HepG2 (cell line): Measurements from ENCODE around the gene LYPD3. TPM values are rescaled to one million over a fixed set of nuclear protein-coding genes. Genes with fewer than 3 reads are reported as not detected.

Source experiments
- ESRRA ChIP-seq: sonication (generic); formaldehyde crosslinking; IDR thresholded peaks from 2 replicates; pipeline ENCODE4 v1.5.1; 2020; ENCODE audit warnings: mild to moderate bottlenecking, low read depth, missing genetic modification reagents
- GTF3A ChIP-seq: sonication (generic); formaldehyde crosslinking; conservative IDR thresholded peaks from 2 replicates; pipeline ENCODE4 v1.4.0; 2020; ENCODE audit warnings: mild to moderate bottlenecking, missing genetic modification reagents
- HNRNPL ChIP-seq: fragments of 200-400 bp; formaldehyde crosslinking; IDR thresholded peaks from 2 replicates; pipeline ENCODE4 v1.6.1; 2017; ENCODE audit warnings: mild to moderate bottlenecking, low read depth, low read length
- HOXA9 ChIP-seq: sonication (generic); formaldehyde crosslinking; IDR thresholded peaks from 2 replicates; pipeline ENCODE4 v1.8.1; 2022; ENCODE audit warnings: missing genetic modification reagents, mild to moderate bottlenecking, moderate library complexity, borderline replicate concordance
- IKZF1 ChIP-seq: fragments of 450-650 bp; IDR thresholded peaks from 2 replicates; pipeline ENCODE4 v1.7.1; 2016
- KDM6A ChIP-seq: IDR thresholded peaks from 2 replicates; pipeline ENCODE4 v1.6.1; 2016; ENCODE audit warnings: low read depth
- MAZ ChIP-seq, 2 experiments: sonication (generic) in 1 of 2; formaldehyde crosslinking in 1 of 2; IDR thresholded peaks; 2 replicates each; pipeline versions ENCODE4 v1.5.0 to v1.6.1; 2012 to 2020; ENCODE audit warnings: low read depth in 2 of 2, mild to moderate bottlenecking in 2 of 2, borderline replicate concordance in 1 of 2, improper control_type of control experiment in 1 of 2, low read length in 1 of 2, missing genetic modification reagents in 1 of 2, moderate library complexity in 1 of 2
- MBNL3 ChIP-seq: fragments of 250-450 bp; sonication (Bioruptor Pico); conservative IDR thresholded peaks from 2 replicates; pipeline ENCODE4 v1.8.0; 2022; ENCODE audit warnings: mild to moderate bottlenecking, inconsistent platforms
- MLLT10 ChIP-seq: sonication (generic); formaldehyde crosslinking; IDR thresholded peaks from 2 replicates; pipeline ENCODE4 v1.4.0; 2020; ENCODE audit warnings: missing genetic modification reagents
- PHF21A ChIP-seq: sonication (generic); formaldehyde crosslinking; IDR thresholded peaks from 2 replicates; pipeline ENCODE4 v1.5.0; 2020; ENCODE audit warnings: mild to moderate bottlenecking, missing genetic modification reagents
- RORA ChIP-seq: sonication (generic); formaldehyde crosslinking; IDR thresholded peaks from 2 replicates; pipeline ENCODE4 v1.5.0; 2020; ENCODE audit warnings: mild to moderate bottlenecking, missing genetic modification reagents, moderate library complexity
- WIZ ChIP-seq: sonication (generic); formaldehyde crosslinking; IDR thresholded peaks from 2 replicates; pipeline ENCODE4 v1.5.1; 2020; ENCODE audit warnings: mild to moderate bottlenecking, missing genetic modification reagents
- YEATS4 ChIP-seq: sonication (generic); formaldehyde crosslinking; IDR thresholded peaks from 2 replicates; pipeline ENCODE4 v1.4.0; 2020; ENCODE audit warnings: missing genetic modification reagents, borderline replicate concordance
- ZFP1 ChIP-seq: IDR thresholded peaks from 2 replicates; pipeline ENCODE4 v1.6.1; 2016
- ZFP62 ChIP-seq: sonication (generic); formaldehyde crosslinking; IDR thresholded peaks from 2 replicates; pipeline ENCODE4 v1.4.0; 2020; ENCODE audit warnings: missing genetic modification reagents
- ZNF260 ChIP-seq: sonication (generic); formaldehyde crosslinking; IDR thresholded peaks from 2 replicates; pipeline ENCODE4 v1.4.0; 2020; ENCODE audit warnings: missing genetic modification reagents, low read depth, mild to moderate bottlenecking, borderline replicate concordance
- ZNF430 ChIP-seq: sonication (generic); formaldehyde crosslinking; IDR thresholded peaks from 2 replicates; pipeline ENCODE4 v1.9.0; 2021; ENCODE audit warnings: mild to moderate bottlenecking, missing genetic modification reagents
- ZNF768 ChIP-seq: sonication (generic); formaldehyde crosslinking; IDR thresholded peaks from 2 replicates; pipeline ENCODE4 v1.4.0; 2020; ENCODE audit warnings: missing genetic modification reagents
- polyA plus RNA-seq, 8 experiments: library from polyadenylated mRNA; depleted of rRNA in 3 of 8; stranded (reverse) in 7 of 8; unstranded in 1 of 8; fragments of >200 nt; fragmentation: Illumina TruSeq in 4 of 8; extraction: Trizol in 4 of 8; gene quantifications; 2 replicates each; pipeline versions ENCODE4 v1.2.1 to v1.2.3, GENCODE V29; 2011 to 2016; ENCODE audit warnings: low read depth in 4 of 8, missing spikeins in 1 of 8, mixed read lengths in 1 of 8; ENCODE audit not compliant: insufficient read depth in 1 of 8
- total RNA-seq, 5 experiments: library from RNA; depleted of rRNA; stranded (reverse); fragments of >200 nt; fragmentation: Illumina TruSeq; extraction: Trizol; gene quantifications; 2 replicates each; pipeline ENCODE4 v1.2.3, GENCODE V29; 2016; ENCODE audit warnings: low read depth in 1 of 5
- TF ChIP-seq, protein P1 (sequence below): sonication (generic); formaldehyde crosslinking; IDR thresholded peaks from 2 replicates; pipeline ENCODE4 v1.4.0; 2020; ENCODE audit warnings: missing genetic modification reagents, borderline replicate concordance
- TF ChIP-seq, protein P2 (sequence below): sonication (generic); formaldehyde crosslinking; IDR thresholded peaks from 2 replicates; pipeline ENCODE4 v1.4.0; 2020; ENCODE audit warnings: mild to moderate bottlenecking, missing genetic modification reagents
- TF ChIP-seq, protein P3 (sequence below): IDR thresholded peaks from 2 replicates; pipeline ENCODE4 v1.6.1; 2016; ENCODE audit warnings: control low read depth

Gene LYPD3
- total and polyA plus RNA-seq, 2 of the 13 experiments (the other 11 are each of a cell fraction or from before 2014, with no cell fraction given), result 0.51 to 1.5 TPM

DNA sequence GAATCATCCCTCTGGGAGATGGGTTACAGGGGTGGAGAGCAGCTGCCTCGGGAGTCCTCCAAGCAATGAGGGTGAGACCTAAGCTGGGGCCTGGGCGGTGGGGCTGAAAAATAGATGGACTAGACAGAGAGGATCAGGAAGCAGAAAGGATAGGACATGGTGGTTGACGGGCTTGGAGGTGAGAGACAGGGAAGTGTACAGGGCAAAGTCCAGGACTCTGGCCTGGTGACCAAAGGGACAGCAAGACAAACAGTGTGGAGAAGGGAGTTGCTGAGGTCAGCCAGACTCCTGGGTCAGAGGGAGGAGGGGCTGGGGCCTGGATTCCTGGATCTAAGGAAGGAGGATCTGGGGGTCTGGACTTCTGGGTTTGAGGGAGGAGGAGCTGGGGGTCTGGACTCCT is 33.6 kb upstream of the LYPD3 start (continued):
- TF ChIP-seq MBNL3 (no peak), ZNF430 (CRISPR knock-in tag) (peak; percentile 72; the same call in 1 of the 2 replicates), RORA (CRISPR knock-in tag) (no peak), ZFP62 (CRISPR knock-in tag) (no peak), MAZ (IDR thresholded peaks at IDR 0.05; ENCODE audit: borderline replicate concordance, low read depth, low read length) (peak; percentile 64; the same call in 1 of the 2 replicates), MAZ (CRISPR knock-in tag; IDR thresholded peaks at IDR 0.05; ENCODE audit: low read depth) (no peak; the same call in 1 of the 2 replicates), ZFP1 (CRISPR knock-in tag) (no peak), HOXA9 (CRISPR knock-in tag) (no peak), KDM6A (peak; percentile 87), ESRRA (CRISPR knock-in tag) (peak; percentile 92), GTF3A (no peak), ZNF768 (no peak), YEATS4 (CRISPR knock-in tag) (no peak), WIZ (CRISPR knock-in tag) (no peak), PHF21A (CRISPR knock-in tag) (peak; percentile 46; the same call in 1 of the 2 replicates), HNRNPL (no peak), IKZF1 (no peak), MLLT10 (CRISPR knock-in tag) (no peak), ZNF260 (no peak)
- TF ChIP-seq, protein P1, sequence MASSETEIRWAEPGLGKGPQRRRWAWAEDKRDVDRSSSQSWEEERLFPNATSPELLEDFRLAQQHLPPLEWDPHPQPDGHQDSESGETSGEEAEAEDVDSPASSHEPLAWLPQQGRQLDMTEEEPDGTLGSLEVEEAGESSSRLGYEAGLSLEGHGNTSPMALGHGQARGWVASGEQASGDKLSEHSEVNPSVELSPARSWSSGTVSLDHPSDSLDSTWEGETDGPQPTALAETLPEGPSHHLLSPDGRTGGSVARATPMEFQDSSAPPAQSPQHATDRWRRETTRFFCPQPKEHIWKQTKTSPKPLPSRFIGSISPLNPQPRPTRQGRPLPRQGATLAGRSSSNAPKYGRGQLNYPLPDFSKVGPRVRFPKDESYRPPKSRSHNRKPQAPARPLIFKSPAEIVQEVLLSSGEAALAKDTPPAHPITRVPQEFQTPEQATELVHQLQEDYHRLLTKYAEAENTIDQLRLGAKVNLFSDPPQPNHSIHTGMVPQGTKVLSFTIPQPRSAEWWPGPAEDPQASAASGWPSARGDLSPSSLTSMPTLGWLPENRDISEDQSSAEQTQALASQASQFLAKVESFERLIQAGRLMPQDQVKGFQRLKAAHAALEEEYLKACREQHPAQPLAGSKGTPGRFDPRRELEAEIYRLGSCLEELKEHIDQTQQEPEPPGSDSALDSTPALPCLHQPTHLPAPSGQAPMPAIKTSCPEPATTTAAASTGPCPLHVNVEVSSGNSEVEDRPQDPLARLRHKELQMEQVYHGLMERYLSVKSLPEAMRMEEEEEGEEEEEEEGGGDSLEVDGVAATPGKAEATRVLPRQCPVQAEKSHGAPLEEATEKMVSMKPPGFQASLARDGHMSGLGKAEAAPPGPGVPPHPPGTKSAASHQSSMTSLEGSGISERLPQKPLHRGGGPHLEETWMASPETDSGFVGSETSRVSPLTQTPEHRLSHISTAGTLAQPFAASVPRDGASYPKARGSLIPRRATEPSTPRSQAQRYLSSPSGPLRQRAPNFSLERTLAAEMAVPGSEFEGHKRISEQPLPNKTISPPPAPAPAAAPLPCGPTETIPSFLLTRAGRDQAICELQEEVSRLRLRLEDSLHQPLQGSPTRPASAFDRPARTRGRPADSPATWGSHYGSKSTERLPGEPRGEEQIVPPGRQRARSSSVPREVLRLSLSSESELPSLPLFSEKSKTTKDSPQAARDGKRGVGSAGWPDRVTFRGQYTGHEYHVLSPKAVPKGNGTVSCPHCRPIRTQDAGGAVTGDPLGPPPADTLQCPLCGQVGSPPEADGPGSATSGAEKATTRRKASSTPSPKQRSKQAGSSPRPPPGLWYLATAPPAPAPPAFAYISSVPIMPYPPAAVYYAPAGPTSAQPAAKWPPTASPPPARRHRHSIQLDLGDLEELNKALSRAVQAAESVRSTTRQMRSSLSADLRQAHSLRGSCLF (CRISPR knock-in tag), result no peak
- TF ChIP-seq, protein P2, sequence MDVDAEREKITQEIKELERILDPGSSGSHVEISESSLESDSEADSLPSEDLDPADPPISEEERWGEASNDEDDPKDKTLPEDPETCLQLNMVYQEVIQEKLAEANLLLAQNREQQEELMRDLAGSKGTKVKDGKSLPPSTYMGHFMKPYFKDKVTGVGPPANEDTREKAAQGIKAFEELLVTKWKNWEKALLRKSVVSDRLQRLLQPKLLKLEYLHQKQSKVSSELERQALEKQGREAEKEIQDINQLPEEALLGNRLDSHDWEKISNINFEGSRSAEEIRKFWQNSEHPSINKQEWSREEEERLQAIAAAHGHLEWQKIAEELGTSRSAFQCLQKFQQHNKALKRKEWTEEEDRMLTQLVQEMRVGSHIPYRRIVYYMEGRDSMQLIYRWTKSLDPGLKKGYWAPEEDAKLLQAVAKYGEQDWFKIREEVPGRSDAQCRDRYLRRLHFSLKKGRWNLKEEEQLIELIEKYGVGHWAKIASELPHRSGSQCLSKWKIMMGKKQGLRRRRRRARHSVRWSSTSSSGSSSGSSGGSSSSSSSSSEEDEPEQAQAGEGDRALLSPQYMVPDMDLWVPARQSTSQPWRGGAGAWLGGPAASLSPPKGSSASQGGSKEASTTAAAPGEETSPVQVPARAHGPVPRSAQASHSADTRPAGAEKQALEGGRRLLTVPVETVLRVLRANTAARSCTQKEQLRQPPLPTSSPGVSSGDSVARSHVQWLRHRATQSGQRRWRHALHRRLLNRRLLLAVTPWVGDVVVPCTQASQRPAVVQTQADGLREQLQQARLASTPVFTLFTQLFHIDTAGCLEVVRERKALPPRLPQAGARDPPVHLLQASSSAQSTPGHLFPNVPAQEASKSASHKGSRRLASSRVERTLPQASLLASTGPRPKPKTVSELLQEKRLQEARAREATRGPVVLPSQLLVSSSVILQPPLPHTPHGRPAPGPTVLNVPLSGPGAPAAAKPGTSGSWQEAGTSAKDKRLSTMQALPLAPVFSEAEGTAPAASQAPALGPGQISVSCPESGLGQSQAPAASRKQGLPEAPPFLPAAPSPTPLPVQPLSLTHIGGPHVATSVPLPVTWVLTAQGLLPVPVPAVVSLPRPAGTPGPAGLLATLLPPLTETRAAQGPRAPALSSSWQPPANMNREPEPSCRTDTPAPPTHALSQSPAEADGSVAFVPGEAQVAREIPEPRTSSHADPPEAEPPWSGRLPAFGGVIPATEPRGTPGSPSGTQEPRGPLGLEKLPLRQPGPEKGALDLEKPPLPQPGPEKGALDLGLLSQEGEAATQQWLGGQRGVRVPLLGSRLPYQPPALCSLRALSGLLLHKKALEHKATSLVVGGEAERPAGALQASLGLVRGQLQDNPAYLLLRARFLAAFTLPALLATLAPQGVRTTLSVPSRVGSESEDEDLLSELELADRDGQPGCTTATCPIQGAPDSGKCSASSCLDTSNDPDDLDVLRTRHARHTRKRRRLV, result no peak
- TF ChIP-seq, protein P3, sequence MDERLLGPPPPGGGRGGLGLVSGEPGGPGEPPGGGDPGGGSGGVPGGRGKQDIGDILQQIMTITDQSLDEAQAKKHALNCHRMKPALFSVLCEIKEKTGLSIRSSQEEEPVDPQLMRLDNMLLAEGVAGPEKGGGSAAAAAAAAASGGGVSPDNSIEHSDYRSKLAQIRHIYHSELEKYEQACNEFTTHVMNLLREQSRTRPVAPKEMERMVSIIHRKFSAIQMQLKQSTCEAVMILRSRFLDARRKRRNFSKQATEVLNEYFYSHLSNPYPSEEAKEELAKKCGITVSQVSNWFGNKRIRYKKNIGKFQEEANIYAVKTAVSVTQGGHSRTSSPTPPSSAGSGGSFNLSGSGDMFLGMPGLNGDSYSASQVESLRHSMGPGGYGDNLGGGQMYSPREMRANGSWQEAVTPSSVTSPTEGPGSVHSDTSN (CRISPR knock-in tag), result 0 out of 2 replicates have a peak, but pooled peaks have one; percentile 34
